ENCODE measurements around the gene ZBTB38.

GRCh38 chr3:141384575-141384974, 16.3 kb downstream of the ZBTB38 start:
- TF ChIP-seq, protein P1, sequence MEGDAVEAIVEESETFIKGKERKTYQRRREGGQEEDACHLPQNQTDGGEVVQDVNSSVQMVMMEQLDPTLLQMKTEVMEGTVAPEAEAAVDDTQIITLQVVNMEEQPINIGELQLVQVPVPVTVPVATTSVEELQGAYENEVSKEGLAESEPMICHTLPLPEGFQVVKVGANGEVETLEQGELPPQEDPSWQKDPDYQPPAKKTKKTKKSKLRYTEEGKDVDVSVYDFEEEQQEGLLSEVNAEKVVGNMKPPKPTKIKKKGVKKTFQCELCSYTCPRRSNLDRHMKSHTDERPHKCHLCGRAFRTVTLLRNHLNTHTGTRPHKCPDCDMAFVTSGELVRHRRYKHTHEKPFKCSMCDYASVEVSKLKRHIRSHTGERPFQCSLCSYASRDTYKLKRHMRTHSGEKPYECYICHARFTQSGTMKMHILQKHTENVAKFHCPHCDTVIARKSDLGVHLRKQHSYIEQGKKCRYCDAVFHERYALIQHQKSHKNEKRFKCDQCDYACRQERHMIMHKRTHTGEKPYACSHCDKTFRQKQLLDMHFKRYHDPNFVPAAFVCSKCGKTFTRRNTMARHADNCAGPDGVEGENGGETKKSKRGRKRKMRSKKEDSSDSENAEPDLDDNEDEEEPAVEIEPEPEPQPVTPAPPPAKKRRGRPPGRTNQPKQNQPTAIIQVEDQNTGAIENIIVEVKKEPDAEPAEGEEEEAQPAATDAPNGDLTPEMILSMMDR (conservative IDR thresholded peaks at IDR 0.05) = no peak
- TF ChIP-seq ZFX (IDR thresholded peaks at IDR 0.05) = no peak
